SK-N-SH treated with all-trans-retinoic acid at 6 μM for 48 hours (cell line): ENCODE results near the gene PILRB.

Experiments used
- ATAC-seq: fragments of 200-7000 bp; cut with Tn5 transposase; 3 replicates; pipeline ENCODE4 v1.9.1; 2020; ENCODE audit warnings: mild to moderate bottlenecking, moderate library complexity
- CSDC2 ChIP-seq: fragments of 250-450 bp; sonication (Bioruptor Pico); IDR thresholded peaks from 2 replicates; pipeline ENCODE4 v1.5.0; 2020; ENCODE audit warnings: mild to moderate bottlenecking, moderate library complexity
- ISL1 ChIP-seq: fragments of 250-450 bp; sonication (Bioruptor Pico); IDR thresholded peaks from 2 replicates; pipeline ENCODE4 v2.1.2; 2022; ENCODE audit warnings: mild to moderate bottlenecking, moderate library complexity
- ZFP30 ChIP-seq: fragments of 450-650 bp; formaldehyde crosslinking; IDR thresholded peaks from 2 replicates; pipeline ENCODE4 v1.5.0; 2022; ENCODE audit warnings: mild to moderate bottlenecking, moderate library complexity
- TF ChIP-seq, protein P1 (sequence below): fragments of 250-450 bp; sonication (Bioruptor Pico); IDR thresholded peaks from 2 replicates; pipeline ENCODE4 v1.5.0; 2020; ENCODE audit warnings: mild to moderate bottlenecking, moderate library complexity
- TF ChIP-seq, protein P2 (sequence below): fragments of 250-450 bp; sonication (Bioruptor Pico); IDR thresholded peaks from 2 replicates; pipeline ENCODE4 v1.5.1; 2021; ENCODE audit warnings: mild to moderate bottlenecking, moderate library complexity

PILRB gene

GRCh38 chr7:100415448-100415847 is 57.5 kb downstream of the PILRB start:
- ATAC-seq, result no peak
- TF ChIP-seq ZFP30 (CRISPR knock-in tag) (no peak), CSDC2 (no peak), ISL1 (CRISPR knock-in tag) (no peak)
- TF ChIP-seq, protein P1, sequence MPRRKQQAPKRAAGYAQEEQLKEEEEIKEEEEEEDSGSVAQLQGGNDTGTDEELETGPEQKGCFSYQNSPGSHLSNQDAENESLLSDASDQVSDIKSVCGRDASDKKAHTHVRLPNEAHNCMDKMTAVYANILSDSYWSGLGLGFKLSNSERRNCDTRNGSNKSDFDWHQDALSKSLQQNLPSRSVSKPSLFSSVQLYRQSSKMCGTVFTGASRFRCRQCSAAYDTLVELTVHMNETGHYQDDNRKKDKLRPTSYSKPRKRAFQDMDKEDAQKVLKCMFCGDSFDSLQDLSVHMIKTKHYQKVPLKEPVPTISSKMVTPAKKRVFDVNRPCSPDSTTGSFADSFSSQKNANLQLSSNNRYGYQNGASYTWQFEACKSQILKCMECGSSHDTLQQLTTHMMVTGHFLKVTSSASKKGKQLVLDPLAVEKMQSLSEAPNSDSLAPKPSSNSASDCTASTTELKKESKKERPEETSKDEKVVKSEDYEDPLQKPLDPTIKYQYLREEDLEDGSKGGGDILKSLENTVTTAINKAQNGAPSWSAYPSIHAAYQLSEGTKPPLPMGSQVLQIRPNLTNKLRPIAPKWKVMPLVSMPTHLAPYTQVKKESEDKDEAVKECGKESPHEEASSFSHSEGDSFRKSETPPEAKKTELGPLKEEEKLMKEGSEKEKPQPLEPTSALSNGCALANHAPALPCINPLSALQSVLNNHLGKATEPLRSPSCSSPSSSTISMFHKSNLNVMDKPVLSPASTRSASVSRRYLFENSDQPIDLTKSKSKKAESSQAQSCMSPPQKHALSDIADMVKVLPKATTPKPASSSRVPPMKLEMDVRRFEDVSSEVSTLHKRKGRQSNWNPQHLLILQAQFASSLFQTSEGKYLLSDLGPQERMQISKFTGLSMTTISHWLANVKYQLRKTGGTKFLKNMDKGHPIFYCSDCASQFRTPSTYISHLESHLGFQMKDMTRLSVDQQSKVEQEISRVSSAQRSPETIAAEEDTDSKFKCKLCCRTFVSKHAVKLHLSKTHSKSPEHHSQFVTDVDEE (CRISPR knock-in tag), result no peak
- TF ChIP-seq, protein P2, sequence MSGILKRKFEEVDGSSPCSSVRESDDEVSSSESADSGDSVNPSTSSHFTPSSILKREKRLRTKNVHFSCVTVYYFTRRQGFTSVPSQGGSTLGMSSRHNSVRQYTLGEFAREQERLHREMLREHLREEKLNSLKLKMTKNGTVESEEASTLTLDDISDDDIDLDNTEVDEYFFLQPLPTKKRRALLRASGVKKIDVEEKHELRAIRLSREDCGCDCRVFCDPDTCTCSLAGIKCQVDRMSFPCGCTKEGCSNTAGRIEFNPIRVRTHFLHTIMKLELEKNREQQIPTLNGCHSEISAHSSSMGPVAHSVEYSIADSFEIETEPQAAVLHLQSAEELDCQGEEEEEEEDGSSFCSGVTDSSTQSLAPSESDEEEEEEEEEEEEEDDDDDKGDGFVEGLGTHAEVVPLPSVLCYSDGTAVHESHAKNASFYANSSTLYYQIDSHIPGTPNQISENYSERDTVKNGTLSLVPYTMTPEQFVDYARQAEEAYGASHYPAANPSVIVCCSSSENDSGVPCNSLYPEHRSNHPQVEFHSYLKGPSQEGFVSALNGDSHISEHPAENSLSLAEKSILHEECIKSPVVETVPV, result no peak
